Endothelial cell of umbilical vein (primary cell): Measurements from ENCODE around the gene ANKFN1. TPM values are rescaled to one million over a fixed set of nuclear protein-coding genes. Genes with fewer than 3 reads are reported as not detected.

Source experiments
- BruUV-seq: library from RNA; stranded (reverse); fragments of 400-500 nt; replicated peaks from 2 replicates; lab custom pipeline; 2021; lab: Mats Ljungman, UMichigan
- CTCF ChIA-PET: fragments of 300-600, 350-600 bp; sonication (Branson Sonifier 250); formaldehyde crosslinking; loops from one replicate; lab custom pipeline; 2021; ENCODE audit warnings: antibody characterized with exemption, inconsistent platforms; lab: Charles Lee
- POLR2A ChIA-PET: fragments of 300-600, 350-600 bp; sonication (Branson Sonifier 250); formaldehyde crosslinking; loops from one replicate; lab custom pipeline; 2021; ENCODE audit warnings: antibody characterized with exemption, inconsistent platforms; lab: Charles Lee
- DNase-seq: peaks from one replicate; pipeline ENCODE4 v3.0.0-alpha.2; 2011; ENCODE audit warnings: low read depth, low spot score
- FAIRE-seq: peaks from 2 replicates; lab custom pipeline; 2011; peaks lifted over from hg19 to GRCh38; lab: Jason Lieb, UNC
- H2AFZ ChIP-seq: 2 replicates; pipeline ENCODE4 v1.6.0; 2012; ENCODE audit warnings: low read depth, low read length, control low read depth, inconsistent platforms
- H3K27ac ChIP-seq: 2 replicates; pipeline ENCODE4 v1.5.1; 2011; ENCODE audit warnings: low read depth, mild to moderate bottlenecking, control low read depth, low read length, moderate library complexity; ENCODE audit not compliant: insufficient read depth
- H3K27me3 ChIP-seq, 2 experiments: 2 replicates each; pipeline versions ENCODE4 v1.6.0 to v1.6.1; 2011; ENCODE audit warnings: low read length in 2 of 2, mixed read lengths in 1 of 2; ENCODE audit not compliant: control insufficient read depth in 2 of 2, insufficient read depth in 2 of 2
- H3K36me3 ChIP-seq, 2 experiments: 2 replicates in 1 of 2; 3 replicates in 1 of 2; pipeline ENCODE4 v1.5.1; 2011; ENCODE audit warnings: low read length in 2 of 2, mild to moderate bottlenecking in 1 of 2, moderate library complexity in 1 of 2; ENCODE audit not compliant: control insufficient read depth in 2 of 2, insufficient read depth in 2 of 2; ENCODE audit errors: extremely low read depth in 1 of 2
- H3K4me1 ChIP-seq: 3 replicates; pipeline ENCODE4 v1.5.1; 2011; ENCODE audit warnings: mild to moderate bottlenecking, low read length; ENCODE audit not compliant: control insufficient read depth, insufficient read depth; ENCODE audit errors: extremely low read depth
- H3K4me2 ChIP-seq: 2 replicates; pipeline ENCODE4 v1.6.1; 2011; ENCODE audit warnings: low read length, control low read depth, mixed read lengths; ENCODE audit not compliant: insufficient read depth
- H3K4me3 ChIP-seq, 3 experiments: fragments of 200-600 bp in 1 of 3; sonication (generic), shearing (Covaris generic) in 1 of 3; replicated peaks in 1 of 3; 2 replicates each; pipeline ENCODE4 v1.5.1; 2011 to 2016; ENCODE audit warnings: control low read depth in 3 of 3, low read length in 3 of 3, mild to moderate bottlenecking in 2 of 3, inconsistent platforms in 1 of 3, low read depth in 1 of 3, moderate library complexity in 1 of 3; ENCODE audit not compliant: insufficient read depth in 1 of 3
- H3K79me2 ChIP-seq: 2 replicates; pipeline ENCODE4 v1.6.0; 2012; ENCODE audit warnings: low read length, inconsistent platforms; ENCODE audit not compliant: control insufficient read depth, insufficient read depth
- H3K9ac ChIP-seq: replicated peaks from 2 replicates; pipeline ENCODE3; 2011; ENCODE audit warnings: low read length, control low read depth; ENCODE audit not compliant: insufficient read depth; ENCODE audit errors: extremely low read depth
- H3K9me1 ChIP-seq: replicated peaks from 3 replicates; pipeline ENCODE4 v1.6.0; 2011; ENCODE audit warnings: mild to moderate bottlenecking, low read length; ENCODE audit not compliant: control insufficient read depth, insufficient read depth; ENCODE audit errors: extremely low read depth
- H3K9me3 ChIP-seq: replicated peaks from 2 replicates; pipeline ENCODE4 v1.5.1; 2012; ENCODE audit warnings: low read length, inconsistent platforms; ENCODE audit not compliant: control insufficient read depth, insufficient read depth
- H4K20me1 ChIP-seq: replicated peaks from 2 replicates; pipeline ENCODE3; 2011; ENCODE audit warnings: mild to moderate bottlenecking, low read length; ENCODE audit not compliant: control insufficient read depth, insufficient read depth; ENCODE audit errors: extremely low read depth
- CTCF ChIP-seq, 2 donors: IDR thresholded peaks; 1 replicate in 1 of 2; 2 replicates in 1 of 2; pipeline ENCODE4 v1.5.1; 2011; ENCODE audit warnings: low read length in 2 of 2, mild to moderate bottlenecking in 2 of 2, moderate library complexity in 2 of 2, control low read depth in 1 of 2, inconsistent platforms in 1 of 2, low read depth in 1 of 2; ENCODE audit not compliant: insufficient read depth in 1 of 2; ENCODE audit errors: extremely low read depth in 1 of 2
- EZH2 ChIP-seq: IDR thresholded peaks from 2 replicates; pipeline ENCODE4 v1.6.1; 2012; ENCODE audit warnings: borderline replicate concordance, low read depth, mild to moderate bottlenecking, moderate library complexity, low read length, inconsistent platforms; ENCODE audit not compliant: severe bottlenecking
- FOS ChIP-seq: IDR thresholded peaks from 2 replicates; pipeline ENCODE4 v1.6.1; 2011; ENCODE audit warnings: mild to moderate bottlenecking, low read length, moderate library complexity, borderline replicate concordance; ENCODE audit not compliant: insufficient read depth
- GATA2 ChIP-seq: IDR thresholded peaks from 2 replicates; pipeline ENCODE4 v1.7.0; 2011; ENCODE audit warnings: low read depth, mild to moderate bottlenecking, moderate library complexity, mixed read lengths, low read length; ENCODE audit not compliant: insufficient read length, insufficient read depth
- MAX ChIP-seq: IDR thresholded peaks from 2 replicates; pipeline ENCODE4 v1.6.1; 2011; ENCODE audit not compliant: insufficient read depth, insufficient read length
- MYC ChIP-seq: IDR thresholded peaks from one replicate; pipeline ENCODE4 v1.6.1; 2011; ENCODE audit warnings: mild to moderate bottlenecking, low read depth, low read length
- POLR2A ChIP-seq: IDR thresholded peaks from 2 replicates; pipeline ENCODE4 v1.6.1; 2012; ENCODE audit warnings: low read depth, mild to moderate bottlenecking, control low read depth, low read length
- POLR2AphosphoS5 ChIP-seq: IDR thresholded peaks from 2 replicates; pipeline ENCODE4 v1.6.1; 2012; ENCODE audit warnings: low read depth, mild to moderate bottlenecking, control low read depth, low read length, moderate library complexity; ENCODE audit not compliant: insufficient read depth
- dilution Hi-C: fragments of 300-500 bp; cut with MboI; formaldehyde crosslinking; loops from one replicate; pipeline ENCODE4 v1.15.0; 2019; ENCODE audit warnings: low sequenced_read_pairs; ENCODE audit not compliant: extremely low pct_ligation_motif_present
- intact Hi-C: fragments of 100-400 bp; cut with micrococcal nuclease; formaldehyde crosslinking; loops from one replicate; pipeline ENCODE4 v1.10.0; 2022
- polyA plus RNA-seq, 4 experiments: library from polyadenylated mRNA; depleted of rRNA in 3 of 4; stranded (reverse) in 3 of 4; unstranded in 1 of 4; fragments of >200 nt; gene quantifications; 2 replicates each; pipeline versions ENCODE4 v1.2.1 to v1.2.3, GENCODE V29; 2011 to 2012; ENCODE audit warnings: missing spikeins in 1 of 4
- total RNA-seq: library from RNA; stranded (reverse); gene quantifications from 2 replicates; pipeline ENCODE4 v1.2.3, GENCODE V29; 2021

The ANKFN1 gene
- total and polyA plus RNA-seq, 2 donors (not counting 3 experiments of a cell fraction or from before 2014, with no cell fraction given), result 0.15 TPM; not detected in 1

GRCh38 chr17:56521414-56522141 lies 368.3 kb downstream of the ANKFN1 start:
- intact Hi-C loops, result no loop called here
- H3K79me2 ChIP-seq, result no peaks in the 10 kb centered on the region
- no peaks in the 10 kb centered on the region for H4K20me1 ChIP-seq
- H3K9me3 ChIP-seq, result no peaks in the 10 kb centered on the region
- no peak overlapping the region for H2AFZ ChIP-seq
- no peaks in the 10 kb centered on the region for H3K27me3 ChIP-seq
- BruUV-seq, result no TSS peak
- TF ChIP-seq MAX (no peak), POLR2A (no peak), EZH2 (no peak), CTCF (IDR thresholded peaks at IDR 0.05; ENCODE audit: extremely low read depth in 1 of 2, insufficient read depth in 1 of 2, low read depth in 1 of 2, low read length in 2 of 2) (no peak), GATA2 (no peak), MYC (no peak), POLR2AphosphoS5 (no peak), FOS (no peak)
- H3K4me3 ChIP-seq, result no peak overlapping the region
- FAIRE-seq (no peak), DNase-seq (no peak)
- no peak overlapping the region for H3K9ac ChIP-seq
- H3K4me2 ChIP-seq, result no peak overlapping the region
- no peaks in the 10 kb centered on the region for H3K4me1 ChIP-seq
- dilution Hi-C loops, result no loop called here
- ChIA-PET CTCF (no interaction called here), POLR2A (interaction anchor here (0.7 kb wide), 1 partner anchor 435 kb away, joined by 5 read pairs; no protein-coding TSS in a partner anchor)
- H3K9me1 ChIP-seq, result no peaks in the 10 kb centered on the region
- H3K27ac ChIP-seq, result no peak overlapping the region
- H3K36me3 ChIP-seq, result no peaks in the 10 kb centered on the region
